ENCODE results near the gene ALOX5.
"Not testable (repeated sequence)": the region's sequence is repeated elsewhere in the genome, so short reads cannot be mapped to it uniquely, and the experiment has no call there.

ALOX5 gene

DNA sequence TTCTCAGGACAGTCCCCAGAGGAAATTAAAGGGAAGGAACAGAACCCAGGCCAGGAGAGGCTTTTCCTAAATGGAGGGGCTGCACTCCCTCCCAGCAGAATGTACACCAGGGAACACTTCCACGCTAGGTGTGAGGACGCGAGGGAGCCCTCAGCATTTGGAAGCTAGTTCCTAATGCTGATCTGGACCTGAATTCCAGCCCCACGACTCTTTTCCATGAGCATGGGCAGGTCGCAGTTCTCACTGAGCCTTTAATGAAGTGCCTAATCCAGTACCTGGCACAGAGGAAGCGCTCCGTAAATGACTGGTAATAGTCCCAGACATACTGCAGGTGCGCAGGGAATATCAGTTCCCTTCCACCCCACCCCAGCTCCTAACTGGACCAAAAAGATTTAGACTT is 1.1 kb downstream of the ALOX5 start:
- no peak for DNase-seq

DNA sequence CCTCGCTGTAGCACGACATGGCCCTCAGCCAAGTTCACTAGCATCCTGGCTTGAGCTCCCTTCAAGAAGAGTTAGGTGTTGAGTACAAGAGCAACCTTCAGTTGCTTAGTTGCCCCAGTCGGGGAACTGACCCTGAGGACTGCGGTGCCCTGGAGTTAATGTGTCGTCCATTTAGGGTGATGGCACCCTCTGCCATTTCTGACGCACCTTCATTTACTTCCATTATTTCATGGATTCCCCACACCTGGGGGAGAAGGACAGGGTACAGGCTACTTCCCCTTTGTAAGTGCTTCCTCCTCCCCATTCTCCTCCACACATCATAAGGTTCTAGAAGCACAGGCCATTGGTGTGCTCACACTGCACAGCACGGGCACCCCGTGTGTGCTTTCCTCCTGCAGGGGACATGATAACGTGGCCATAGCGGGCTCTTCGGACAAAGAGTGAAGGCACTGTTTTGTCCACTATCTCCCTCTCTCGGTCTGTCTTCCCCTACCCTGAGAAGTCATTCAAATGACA is 1.8 kb downstream of the ALOX5 start:
- DNase-seq, result no peak

DNA sequence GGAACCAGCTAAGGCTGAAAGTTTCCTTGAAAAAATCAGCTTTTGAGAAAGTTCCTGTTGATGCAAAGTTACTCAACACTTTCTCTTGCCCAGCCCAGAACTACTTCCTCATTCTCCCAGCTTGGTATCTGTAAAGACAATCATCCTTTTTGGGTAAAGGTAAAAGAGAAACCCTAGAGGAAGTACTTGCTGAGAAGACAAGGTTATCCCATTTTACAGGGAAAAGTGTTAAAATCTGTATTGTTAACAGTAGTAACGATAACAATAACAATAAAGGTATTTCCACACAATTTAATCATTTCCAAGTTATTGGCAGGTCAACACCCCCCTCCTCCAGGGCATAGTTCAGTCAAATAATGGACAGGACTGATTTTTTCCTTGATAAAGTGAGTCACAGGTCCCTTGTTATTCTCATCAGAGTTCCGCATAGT is 2.4 kb downstream of the ALOX5 start:
- no peak for DNase-seq

DNA sequence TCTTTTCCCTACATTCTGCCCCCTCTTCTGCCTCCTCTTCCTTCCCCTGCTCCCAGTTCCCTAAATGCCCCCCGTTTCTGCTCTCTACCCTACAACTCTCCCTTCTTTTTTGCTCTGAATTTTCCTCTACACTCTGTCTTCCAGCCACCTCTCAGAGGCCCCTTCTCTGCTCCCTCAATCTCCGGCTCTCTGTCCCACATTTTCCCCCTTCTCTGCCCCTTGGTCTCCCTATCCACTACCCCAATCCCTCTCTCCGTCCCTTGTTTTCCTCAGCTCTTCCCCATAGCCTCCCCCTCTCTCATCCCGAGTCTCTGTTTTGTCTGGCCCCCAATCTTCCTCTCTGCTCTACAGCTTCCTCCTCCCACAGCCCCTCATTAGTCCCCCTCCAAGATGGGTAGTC is 3.3 kb downstream of the ALOX5 start:
- no peak for DNase-seq

GRCh38 chr10:45377858-45378257 is 3.8 kb downstream of the ALOX5 start:
- no peak for DNase-seq

DNA sequence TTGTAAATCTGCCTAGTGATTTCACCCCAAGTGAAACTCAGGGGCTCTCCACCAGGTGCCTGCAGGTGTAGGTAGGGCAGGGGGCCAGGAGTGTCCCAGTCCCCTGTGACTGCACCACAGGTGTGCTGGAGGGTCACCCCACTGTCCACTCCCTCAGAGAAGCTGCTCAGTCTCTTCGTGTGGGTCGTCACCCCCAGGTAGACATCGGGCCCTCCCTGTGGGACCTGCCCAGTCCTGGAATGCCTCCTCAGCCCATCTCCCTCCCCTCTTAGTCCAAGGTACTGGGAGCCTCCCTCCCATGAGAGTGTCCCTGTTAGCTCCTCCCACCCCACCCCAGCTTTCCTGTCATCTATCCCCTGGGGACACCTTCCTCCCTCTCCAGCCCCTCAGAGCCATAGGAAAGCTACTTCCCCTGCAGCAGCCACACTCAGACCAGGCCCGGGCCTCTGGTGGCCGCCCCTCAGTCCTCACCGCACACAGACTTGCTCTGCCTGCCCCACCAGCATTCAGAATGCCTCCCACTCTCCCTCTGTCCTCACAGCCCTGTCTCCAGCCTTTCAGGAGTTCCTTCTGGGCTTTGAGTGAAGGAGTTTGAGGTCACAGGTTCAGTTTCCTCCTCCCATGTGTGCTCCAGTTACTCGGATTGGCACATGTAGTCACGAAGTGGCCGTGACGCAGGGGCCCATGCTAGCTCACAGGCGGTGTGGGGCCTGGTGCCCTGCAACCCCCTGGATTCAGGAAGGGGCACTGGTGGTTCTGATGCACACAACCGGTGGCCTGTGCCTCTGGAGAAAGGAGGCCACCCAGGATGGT is 5.1 kb downstream of the ALOX5 start:
- DNase-seq, result no peak

GRCh38 chr10:45379891-45380540 is 6.0 kb downstream of the ALOX5 start:
- no peak for DNase-seq

- DNase-seq, result peak; percentile 18
Observed at GRCh38 chr10:45380903-45381620, 7.0 kb downstream of the ALOX5 start.

GRCh38 chr10:45382591-45382990 is 8.6 kb downstream of the ALOX5 start:
- no peak for DNase-seq

DNA sequence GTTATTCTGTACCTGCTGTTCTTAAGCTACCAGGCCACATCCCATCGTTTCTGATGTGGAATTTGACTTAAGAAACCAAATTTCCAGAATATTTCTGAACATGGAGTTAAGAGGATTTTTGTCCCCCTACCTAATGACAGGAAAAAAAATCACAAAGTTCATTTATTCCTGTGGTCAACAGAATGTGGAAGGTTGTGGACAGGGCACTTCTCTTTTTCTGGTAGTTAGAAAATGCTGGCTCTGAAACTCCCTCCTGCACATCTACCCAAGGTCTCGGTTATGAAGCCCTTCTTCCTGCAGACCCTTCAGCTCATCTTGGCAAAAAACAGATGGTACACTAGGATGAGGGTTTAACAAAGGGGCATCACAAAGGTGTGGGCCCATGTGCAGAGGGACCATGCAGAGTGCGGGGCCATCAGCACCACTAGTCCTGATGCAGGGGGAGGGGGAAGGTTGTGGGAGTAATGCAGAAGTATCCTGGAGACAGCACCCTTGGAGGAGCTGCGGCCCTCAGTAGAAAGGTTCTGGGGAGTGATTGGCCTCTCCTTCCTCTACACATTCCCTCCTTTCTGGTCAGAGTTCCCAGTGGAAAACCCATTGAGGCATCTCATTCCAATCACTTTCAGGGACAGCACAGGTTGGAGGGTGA is 9.8 kb downstream of the ALOX5 start:
- DNase-seq, result no peak

DNA sequence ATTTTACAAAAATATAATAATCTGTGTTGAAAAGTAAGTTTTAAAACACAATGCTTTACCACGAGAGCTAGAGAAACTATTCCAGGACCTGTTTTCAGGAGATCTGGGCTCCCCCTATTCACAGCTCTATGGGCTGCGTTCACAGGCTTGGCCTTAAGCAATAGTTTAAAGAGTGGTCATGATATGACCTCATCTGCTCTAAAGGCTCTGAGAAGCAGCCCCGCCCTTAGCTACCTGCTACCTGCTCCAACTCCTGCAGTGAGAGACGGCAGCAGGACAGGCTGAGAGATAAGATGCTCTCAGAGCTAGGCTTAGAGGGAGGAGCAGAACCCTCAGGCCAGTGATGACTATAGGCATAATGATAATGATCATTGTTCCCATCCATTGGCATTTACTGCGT is 12.6 kb downstream of the ALOX5 start:
- no peak for DNase-seq

GRCh38 chr10:45387096-45387893 is 13.3 kb downstream of the ALOX5 start:
- no peak for DNase-seq

DNA sequence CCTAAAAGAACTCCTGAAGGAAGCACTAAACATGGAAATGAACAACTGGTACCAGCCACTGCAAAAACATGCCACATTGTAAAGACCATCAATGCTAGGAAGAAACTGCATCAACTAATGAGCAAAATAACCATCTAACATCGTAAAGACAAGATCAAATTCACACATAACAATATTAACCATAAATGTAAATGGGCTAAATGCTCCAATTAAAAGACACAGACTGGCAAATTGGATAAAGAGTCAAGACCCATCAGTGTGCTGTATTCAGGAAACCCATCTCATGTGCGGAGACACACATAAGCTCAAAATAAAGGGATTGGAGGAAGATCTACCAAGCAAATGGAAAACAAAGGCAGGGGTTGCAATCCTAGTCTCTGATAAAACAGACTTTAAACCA is 15.7 kb downstream of the ALOX5 start:
- not testable (repeated sequence) for DNase-seq

- DNase-seq, result not testable (repeated sequence)
Observed at GRCh38 chr10:45391636-45392035, 17.6 kb downstream of the ALOX5 start.

DNA sequence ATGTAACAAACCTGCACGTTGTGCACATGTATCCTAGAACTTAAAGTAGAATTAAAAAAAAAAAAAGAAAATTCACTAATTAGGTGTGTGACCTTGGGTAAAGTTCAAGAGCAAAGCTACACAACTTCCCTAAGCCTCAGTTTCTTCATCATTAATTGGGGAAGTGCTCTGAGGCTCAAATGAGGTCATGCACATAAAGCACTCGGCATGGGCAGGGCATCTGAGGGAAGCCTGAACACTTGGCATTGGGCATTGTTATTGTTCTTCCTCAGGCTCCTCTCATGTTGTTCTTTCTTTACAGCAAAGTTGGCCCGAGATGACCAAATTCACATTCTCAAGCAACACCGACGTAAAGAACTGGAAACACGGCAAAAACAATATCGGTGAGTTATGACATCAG is 21.5 kb downstream of the ALOX5 start:
- no peak for DNase-seq

DNA sequence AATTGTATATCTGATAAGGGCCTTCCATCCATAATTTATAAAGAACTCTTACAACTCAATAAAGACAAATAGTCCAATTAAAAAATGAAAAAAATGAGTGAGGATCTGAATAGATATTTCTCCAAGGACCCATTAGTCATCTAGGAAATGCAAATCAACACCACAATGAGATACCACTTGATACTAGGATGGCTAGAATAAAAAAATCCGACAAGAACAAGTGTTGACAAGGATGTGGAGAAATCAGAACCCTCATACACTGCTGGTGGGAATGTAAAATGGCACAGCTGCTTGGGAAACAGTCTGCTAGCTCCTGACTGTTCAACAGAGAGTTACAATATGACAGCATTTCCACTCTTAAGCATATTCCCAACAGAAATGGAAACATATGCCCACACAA is 24.6 kb downstream of the ALOX5 start:
- no peak for DNase-seq

DNA sequence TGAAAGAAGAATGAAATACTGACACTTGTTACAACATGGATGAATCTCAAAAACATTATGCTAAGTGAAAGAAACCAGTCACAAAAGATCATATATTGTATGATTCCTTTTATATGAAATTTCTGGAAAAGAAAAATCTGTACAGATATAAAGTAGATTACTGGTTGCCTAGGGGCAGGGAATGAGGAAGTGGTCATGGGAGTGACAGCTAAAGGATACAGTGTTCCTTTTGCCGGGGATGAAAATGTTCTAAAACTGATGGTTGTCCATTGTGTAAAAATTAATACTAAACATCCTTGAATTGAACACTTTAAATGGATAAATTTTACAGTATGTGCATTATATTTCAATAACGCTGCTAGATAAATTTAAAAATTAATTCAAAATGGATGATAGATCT is 25.1 kb downstream of the ALOX5 start:
- DNase-seq, result no peak

GRCh38 chr10:45403151-45403550 is 29.1 kb downstream of the ALOX5 start:
- DNase-seq, result no peak

GRCh38 chr10:45404087-45404769 is 30.2 kb downstream of the ALOX5 start:
- no peak for DNase-seq

GRCh38 chr10:45404770-45405120 is 30.7 kb downstream of the ALOX5 start:
- DNase-seq, result no peak

- no peak for DNase-seq
Observed at GRCh38 chr10:45407542-45407941, 33.5 kb downstream of the ALOX5 start.

Measured in EL (cell line).